Esophagus squamous epithelium (tissue), 5 donors: ENCODE measurements around the gene CHST8. TPM values are rescaled to one million over a fixed set of nuclear protein-coding genes. Genes with fewer than 3 reads are reported as not detected.

Source experiments
- DNase-seq: peaks from one replicate; lab custom pipeline; 2025; lab: John Stamatoyannopoulos, UW
- H3K27ac ChIP-seq, 4 donors: fragments of 200-600 bp; sonication (generic); one replicate each; pipeline ENCODE4 v1.5.1; 2016 to 2019; ENCODE audit warnings: mild to moderate bottlenecking in 1 of 4
- H3K27me3 ChIP-seq, 4 donors: fragments of 200-600 bp; sonication (generic); 1 replicate in 3 of 4; 2 replicates in 1 of 4; pipeline versions ENCODE4 v1.5.1 to v1.6.0; 2017 to 2021; ENCODE audit warnings: antibody characterized with exemption in 1 of 4
- H3K36me3 ChIP-seq, 3 donors: fragments of 200-600 bp; sonication (generic); one replicate each; pipeline ENCODE4 v1.5.1; 2016 to 2019
- H3K4me1 ChIP-seq, 3 donors: fragments of 200-600 bp; sonication (generic); one replicate each; pipeline ENCODE4 v1.5.1; 2017 to 2019
- H3K4me3 ChIP-seq, 4 donors: fragments of 200-600 bp; sonication (generic); 1 replicate in 3 of 4; 2 replicates in 1 of 4; pipeline ENCODE4 v1.5.1; 2016 to 2019; ENCODE audit warnings: mild to moderate bottlenecking in 2 of 4, moderate library complexity in 1 of 4
- H3K9me3 ChIP-seq, 3 donors: fragments of 200-600 bp; sonication (generic); one replicate each; pipeline ENCODE4 v1.5.1; 2016 to 2019
- POLR2A ChIP-seq, 4 donors: fragments of 450-650 bp; IDR thresholded peaks; one replicate each; pipeline ENCODE4 v1.6.1; 2017; ENCODE audit warnings: antibody characterized with exemption in 4 of 4, mild to moderate bottlenecking in 4 of 4, moderate library complexity in 3 of 4
- WGBS, 2 donors: methylation state at CpG; one replicate each; pipeline ENCODE4 v1.1.5; 2018; 5-methylcytosine and 5-hydroxymethylcytosine counted together
- intact Hi-C: fragments of 100-400 bp; cut with DNase I; formaldehyde crosslinking; loops from one replicate; pipeline ENCODE4 v1.15.0; 2022
- total RNA-seq, 4 donors: library from RNA; depleted of rRNA; stranded (reverse); fragments of >200 nt; gene quantifications; one replicate each; pipeline ENCODE4 v1.1.0, GENCODE V29; 2016
- TF ChIP-seq, protein P1 (sequence below), 6 experiments: fragments of 450-650 bp in 4 of 6; fragments of 200-600 bp in 2 of 6; sonication (generic) in 2 of 6; IDR thresholded peaks; one replicate each; pipeline ENCODE4 v1.5.1; 2016 to 2019; ENCODE audit warnings: antibody characterized with exemption in 6 of 6, mild to moderate bottlenecking in 4 of 6, moderate library complexity in 4 of 6
- donor health status: DM: yes; HTN: yes; CAD: no.

CHST8 gene
- total RNA-seq, 4 donors from 2014 or later, result 0.38 TPM; not detected in 3

DNA sequence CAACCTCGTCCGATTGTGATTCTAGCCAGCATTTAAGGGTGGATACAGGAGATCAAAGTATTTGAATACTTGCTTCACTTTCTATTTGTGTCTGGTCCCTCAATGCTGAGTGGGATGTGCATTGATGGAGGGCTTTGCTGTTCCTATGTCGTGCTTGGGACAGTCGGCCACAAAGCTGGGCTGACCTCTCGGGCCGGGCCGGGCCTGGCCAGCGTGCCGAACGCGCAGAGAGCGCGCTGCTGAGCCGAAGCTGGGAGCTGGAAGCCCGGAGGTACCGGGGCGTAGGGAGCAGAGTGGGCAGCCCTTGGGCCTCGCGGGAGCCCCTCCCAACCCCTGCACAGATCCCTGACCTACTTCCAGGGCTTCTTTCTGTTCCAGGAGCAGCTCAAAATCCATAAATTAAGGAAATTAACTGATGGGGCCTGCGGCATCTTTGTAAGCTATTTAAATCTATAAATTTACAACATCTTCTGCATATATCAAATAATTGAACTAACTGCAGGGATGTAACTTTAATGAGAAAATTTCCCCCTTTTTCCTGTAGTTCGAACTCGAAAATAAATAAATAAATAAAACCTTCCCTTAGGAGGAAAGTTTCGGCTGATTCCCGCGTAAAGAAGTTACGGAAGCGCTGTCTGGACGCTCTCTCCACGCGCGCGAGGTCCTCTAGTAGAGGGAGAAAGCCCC, 173.1 kb downstream of the CHST8 start:
- H3K9me3 ChIP-seq, result no peaks in the 10 kb centered on the region
- TF ChIP-seq, protein P1, sequence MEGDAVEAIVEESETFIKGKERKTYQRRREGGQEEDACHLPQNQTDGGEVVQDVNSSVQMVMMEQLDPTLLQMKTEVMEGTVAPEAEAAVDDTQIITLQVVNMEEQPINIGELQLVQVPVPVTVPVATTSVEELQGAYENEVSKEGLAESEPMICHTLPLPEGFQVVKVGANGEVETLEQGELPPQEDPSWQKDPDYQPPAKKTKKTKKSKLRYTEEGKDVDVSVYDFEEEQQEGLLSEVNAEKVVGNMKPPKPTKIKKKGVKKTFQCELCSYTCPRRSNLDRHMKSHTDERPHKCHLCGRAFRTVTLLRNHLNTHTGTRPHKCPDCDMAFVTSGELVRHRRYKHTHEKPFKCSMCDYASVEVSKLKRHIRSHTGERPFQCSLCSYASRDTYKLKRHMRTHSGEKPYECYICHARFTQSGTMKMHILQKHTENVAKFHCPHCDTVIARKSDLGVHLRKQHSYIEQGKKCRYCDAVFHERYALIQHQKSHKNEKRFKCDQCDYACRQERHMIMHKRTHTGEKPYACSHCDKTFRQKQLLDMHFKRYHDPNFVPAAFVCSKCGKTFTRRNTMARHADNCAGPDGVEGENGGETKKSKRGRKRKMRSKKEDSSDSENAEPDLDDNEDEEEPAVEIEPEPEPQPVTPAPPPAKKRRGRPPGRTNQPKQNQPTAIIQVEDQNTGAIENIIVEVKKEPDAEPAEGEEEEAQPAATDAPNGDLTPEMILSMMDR (IDR thresholded peaks at IDR 0.05), result no peak
- TF ChIP-seq POLR2A (IDR thresholded peaks at IDR 0.05), result no peak
- no peak for DNase-seq
- intact Hi-C loops, result loop anchor here (5.0 kb wide), 1 partner anchor 197 kb away; no protein-coding TSS in a partner anchor
- H3K36me3 ChIP-seq, result peaks cover 0 to 2% (median 0%) of the 10 kb centered on the region in 3 donors
- peaks cover 0 to 4% (median 0%) of the 10 kb centered on the region in 4 donors for H3K27me3 ChIP-seq
- 15 to 24% methylated on average over 18 to 30 of the region's 32 CpGs for WGBS, 2 donors
- peak overlapping the region; percentile 59 to 91 (median 81) for H3K4me3 ChIP-seq
- peaks cover 9 to 37% (median 11%) of the 10 kb centered on the region in 3 donors for H3K4me1 ChIP-seq
- peak overlapping the region; percentile 89 to 98 (median 98) for H3K27ac ChIP-seq

DNA sequence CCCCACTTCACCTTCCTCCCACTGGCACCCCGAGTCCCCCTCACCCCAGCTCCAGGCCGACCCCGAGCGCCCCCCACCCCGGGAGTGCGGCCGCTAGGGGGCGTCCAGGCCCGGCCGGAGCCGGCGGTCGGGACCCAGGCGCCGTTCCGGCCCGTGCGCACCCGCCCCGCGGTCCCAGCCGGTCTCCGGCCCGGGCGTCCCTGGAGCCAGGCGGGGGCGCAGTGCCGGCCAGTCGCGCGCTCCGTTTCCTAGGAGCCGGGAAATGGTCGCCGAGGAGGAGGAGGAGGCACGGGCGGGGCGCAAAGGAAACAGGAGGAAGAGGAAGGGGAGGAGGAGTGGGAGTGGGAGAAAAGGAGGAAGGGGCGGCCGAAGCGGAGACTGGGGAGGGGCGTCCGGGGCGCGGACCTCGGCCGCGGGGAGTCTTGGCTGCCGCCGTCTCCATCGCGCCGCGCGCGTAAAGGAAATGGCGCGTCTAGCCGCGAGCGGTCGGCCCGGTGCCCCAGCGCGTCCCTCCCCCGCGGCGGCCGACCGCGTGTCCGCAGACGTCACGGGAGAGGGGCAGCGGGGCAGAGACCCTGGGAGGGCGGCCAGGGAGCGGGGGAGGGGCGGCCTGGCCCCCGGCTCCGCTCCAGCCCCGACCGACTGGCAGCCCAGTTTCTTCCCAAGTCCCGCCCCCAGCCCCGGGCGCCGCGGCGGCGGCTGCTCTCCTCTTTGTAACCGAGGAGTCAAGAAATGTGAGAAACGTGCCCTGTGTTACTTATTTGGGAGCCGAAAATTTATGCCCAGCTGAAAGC, 173.8 kb downstream of the CHST8 start:
- H3K27ac ChIP-seq, result peak overlapping the region; percentile 89 to 98 (median 98)
- peak overlapping the region; percentile 59 to 91 (median 81) for H3K4me3 ChIP-seq
- 0% methylated on average over 1 to 26 of the region's 92 CpGs for WGBS, 2 donors
- H3K9me3 ChIP-seq, result no peaks in the 10 kb centered on the region
- H3K4me1 ChIP-seq, result peaks cover 9 to 44% (median 19%) of the 10 kb centered on the region in 3 donors
- DNase-seq, result no peak
- H3K27me3 ChIP-seq, result peaks cover 0 to under 1% (median 0%) of the 10 kb centered on the region in 4 donors
- TF ChIP-seq, protein P1 (IDR thresholded peaks at IDR 0.05), result peak; percentile 67 to 92 (median 87)
- peak in 2 of 4 donors; percentile 37 to 60 for TF ChIP-seq POLR2A (IDR thresholded peaks at IDR 0.05)
- H3K36me3 ChIP-seq, result peaks cover 0 to 10% (median 0%) of the 10 kb centered on the region in 3 donors
- intact Hi-C loops, result no loop called here

DNA sequence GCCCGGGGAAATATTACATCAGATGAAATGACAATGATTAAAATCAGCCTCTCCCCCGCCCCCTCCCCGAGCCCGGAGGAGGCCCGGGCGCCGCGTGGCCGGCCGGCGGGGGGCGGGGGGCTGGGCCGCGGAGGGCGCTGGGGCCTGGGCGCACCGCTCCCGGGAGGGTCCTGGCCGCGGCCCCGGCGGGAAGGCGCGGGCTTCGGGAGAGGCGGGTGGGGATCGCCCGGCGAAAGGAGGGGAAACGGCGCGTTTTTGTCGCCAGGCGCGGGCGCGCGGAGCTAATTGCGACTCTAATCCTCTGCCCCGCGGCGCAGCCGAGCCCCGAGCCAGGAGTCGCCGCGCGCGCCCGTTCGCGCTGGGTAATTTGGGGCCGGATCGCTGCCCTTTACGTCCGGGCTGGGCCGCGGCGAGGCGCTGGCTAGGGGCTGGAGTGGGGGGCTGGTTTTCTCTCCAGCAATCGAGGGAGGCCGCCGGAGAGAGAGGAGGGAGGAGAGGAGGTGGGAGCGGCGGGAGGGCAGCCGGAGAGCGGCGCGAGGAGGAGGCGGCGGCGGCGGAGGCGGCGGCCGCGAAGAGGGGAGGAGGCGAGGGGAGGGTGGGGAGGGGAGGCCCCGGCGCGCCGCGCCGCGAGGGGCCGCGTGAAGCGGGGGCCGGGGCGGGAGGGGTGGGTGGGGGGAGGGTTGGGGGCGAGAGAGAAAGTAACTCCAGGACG, 174.6 kb downstream of the CHST8 start, which contains the start of gene KCTD15:
Gene KCTD15 (plus strand): TSS at position 707 of the 712 bp plus-strand sequence. CDS start 3,585 bp downstream, outside the sequence.
- intact Hi-C loops, result no loop called here
- WGBS, 2 donors, result 2% methylated on average over 8 of the region's 92 CpGs; no CpG with 5 or more reads in 1 of the 2 donors
- peaks cover 9 to 50% (median 19%) of the 10 kb centered on the region in 3 donors for H3K4me1 ChIP-seq
- H3K9me3 ChIP-seq, result no peaks in the 10 kb centered on the region
- H3K27ac ChIP-seq, result peak within 1 kb of the TSS; percentile 89 to 98 (median 98)
- H3K27me3 ChIP-seq, result no peaks in the 10 kb centered on the region
- peak within 1 kb of the TSS; percentile 59 to 91 (median 81) for H3K4me3 ChIP-seq
- DNase-seq, result no peak
- peaks cover 0 to 17% (median 5%) of the 10 kb centered on the region in 3 donors for H3K36me3 ChIP-seq
- no peak for TF ChIP-seq POLR2A (IDR thresholded peaks at IDR 0.05)
- TF ChIP-seq, protein P1 (IDR thresholded peaks at IDR 0.05), result no peak

DNA sequence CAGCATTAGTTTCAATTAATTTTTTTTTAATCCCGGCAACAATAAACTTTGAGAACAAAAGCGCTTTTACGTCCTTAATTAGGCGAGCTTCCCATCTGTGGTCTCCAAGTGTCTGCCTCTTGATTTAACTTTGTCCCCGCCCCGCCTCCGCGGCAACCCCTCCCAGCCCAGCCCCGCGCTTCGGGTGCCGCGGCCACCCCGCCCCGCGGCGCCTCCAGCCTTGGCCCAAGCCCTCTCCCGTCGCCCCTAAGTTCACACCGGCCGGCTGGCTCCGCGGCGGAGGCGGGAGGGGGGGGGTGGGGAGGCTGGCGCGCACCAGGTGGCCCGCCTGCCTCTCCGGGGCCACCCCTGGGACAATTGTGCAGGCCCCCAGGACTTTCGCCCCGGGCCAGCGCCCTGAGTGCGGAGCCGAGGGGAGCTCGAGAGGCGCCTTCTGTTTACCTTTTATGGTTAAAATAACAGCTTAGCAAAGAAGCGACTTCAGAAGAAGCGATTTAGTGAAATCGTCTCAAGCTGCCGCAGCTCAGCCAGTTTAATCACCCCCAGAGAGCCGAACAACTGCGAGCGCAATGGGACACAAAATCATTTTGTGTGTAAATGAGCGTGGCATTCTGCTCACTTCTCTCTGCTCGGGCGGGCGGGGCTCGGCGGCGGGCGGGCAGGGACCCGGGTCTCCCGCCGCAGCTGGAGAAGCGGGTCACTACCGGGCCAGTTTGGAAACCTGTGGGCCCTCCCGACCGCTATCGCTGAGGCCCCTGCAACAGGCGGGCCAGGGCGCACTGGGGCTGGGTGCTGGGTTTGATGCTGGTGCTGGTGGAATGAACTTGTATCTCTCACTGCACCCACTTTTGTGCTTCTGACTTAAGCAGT, 176.3 kb downstream of the CHST8 start:
- 1 to 14% methylated on average over 12 to 16 of the region's 61 CpGs for WGBS, 2 donors
- intact Hi-C loops, result no loop called here
- H3K36me3 ChIP-seq, result peaks cover 0 to 34% (median 13%) of the 10 kb centered on the region in 3 donors
- peak overlapping the region; percentile 59 to 91 (median 81) for H3K4me3 ChIP-seq
- peaks cover 9 to 66% (median 27%) of the 10 kb centered on the region in 3 donors for H3K4me1 ChIP-seq
- no peak for DNase-seq
- peak overlapping the region; percentile 89 to 98 (median 98) for H3K27ac ChIP-seq
- no peaks in the 10 kb centered on the region for H3K27me3 ChIP-seq
- TF ChIP-seq, protein P1 (IDR thresholded peaks at IDR 0.05), result no peak
- no peak for TF ChIP-seq POLR2A (IDR thresholded peaks at IDR 0.05)
- no peaks in the 10 kb centered on the region for H3K9me3 ChIP-seq
